SK-N-SH (cell line): Measurements from ENCODE around the gene CYTL1. TPM values are rescaled to one million over a fixed set of nuclear protein-coding genes. Genes with fewer than 3 reads are reported as not detected.

Experiments
- CTCF ChIA-PET: fragments of 300-600, 350-600 bp; formaldehyde crosslinking; extraction: SDS; loops from one replicate; lab custom pipeline; 2021; lab: Yijun Ruan, JAX
- POLR2A ChIA-PET: fragments of 350-600 bp; sonication (Branson Sonifier 250); formaldehyde crosslinking; extraction: SDS; loops from one replicate; lab custom pipeline; 2020; ENCODE audit warnings: antibody characterized with exemption, inconsistent platforms; lab: Yijun Ruan, JAX
- DNase-seq: peaks from one replicate; pipeline ENCODE4 v3.0.0; 2012
- H2AFZ ChIP-seq: fragments of 200-600 bp; sonication (generic); 2 replicates; pipeline ENCODE4 v1.8.1; 2016; ENCODE audit warnings: antibody characterized with exemption, mild to moderate bottlenecking, low read depth
- H3F3A ChIP-seq: fragments of 200-600 bp; sonication (generic); replicated peaks from 2 replicates; pipeline ENCODE3; 2016; ENCODE audit warnings: antibody characterized with exemption, mild to moderate bottlenecking; ENCODE audit not compliant: insufficient read depth
- H3K27ac ChIP-seq, 2 experiments: fragments of 200-500 bp in 1 of 2; fragments of 200-600 bp in 1 of 2; sonication (Bioruptor generic) in 1 of 2; sonication (generic), shearing (Covaris generic) in 1 of 2; 2 replicates each; pipeline versions ENCODE4 v1.5.1 to v1.6.1; 2014 to 2016; ENCODE audit warnings: low read depth in 2 of 2, inconsistent platforms in 1 of 2, low read length in 1 of 2, mild to moderate bottlenecking in 1 of 2, mixed read lengths in 1 of 2
- H3K27me3 ChIP-seq: fragments of 200-600 bp; sonication (generic), shearing (Covaris generic); 2 replicates; pipeline ENCODE4 v1.6.1; 2016; ENCODE audit warnings: mixed run types; ENCODE audit not compliant: insufficient read depth
- H3K36me3 ChIP-seq, 2 experiments: fragments of 200-500 bp in 1 of 2; fragments of 200-600 bp in 1 of 2; sonication (Bioruptor generic) in 1 of 2; sonication (generic) in 1 of 2; replicated peaks in 1 of 2; 2 replicates each; pipeline versions ENCODE3 to v1.5.1; 2014 to 2016; ENCODE audit warnings: low read length in 1 of 2, mild to moderate bottlenecking in 1 of 2; ENCODE audit not compliant: insufficient read depth in 2 of 2, control insufficient read depth in 1 of 2
- H3K4me1 ChIP-seq, 2 experiments: fragments of 200-500 bp in 1 of 2; fragments of 200-600 bp in 1 of 2; sonication (Bioruptor generic) in 1 of 2; sonication (generic), shearing (Covaris generic) in 1 of 2; 2 replicates each; pipeline versions ENCODE4 v1.5.1 to v1.6.1; 2014 to 2016; ENCODE audit warnings: low read depth in 1 of 2, low read length in 1 of 2, mixed run types in 1 of 2; ENCODE audit not compliant: insufficient read depth in 2 of 2, control insufficient read depth in 1 of 2
- H3K4me2 ChIP-seq: fragments of 200-600 bp; sonication (generic), shearing (Covaris generic); 2 replicates; pipeline ENCODE4 v1.6.1; 2017; ENCODE audit warnings: mixed run types
- H3K4me3 ChIP-seq, 2 experiments: fragments of 200-500 bp in 1 of 2; fragments of 200-600 bp in 1 of 2; sonication (Bioruptor generic) in 1 of 2; sonication (generic), shearing (Covaris generic) in 1 of 2; 2 replicates each; pipeline versions ENCODE4 v1.5.1 to v1.8.1; 2014 to 2016; ENCODE audit warnings: low read depth in 2 of 2, inconsistent platforms in 1 of 2, low read length in 1 of 2, mild to moderate bottlenecking in 1 of 2, mixed read lengths in 1 of 2, moderate library complexity in 1 of 2
- H3K79me2 ChIP-seq: fragments of 200-600 bp; sonication (generic); 2 replicates; pipeline ENCODE4 v1.8.1; 2017; ENCODE audit warnings: mild to moderate bottlenecking; ENCODE audit not compliant: insufficient read depth
- H3K9ac ChIP-seq: fragments of 200-600 bp; sonication (generic); 2 replicates; pipeline ENCODE4 v1.6.1; 2017; ENCODE audit warnings: mixed run types
- H3K9me2 ChIP-seq: fragments of 200-600 bp; sonication (generic); 2 replicates; pipeline ENCODE4 v1.6.1; 2017; ENCODE audit warnings: mixed run types
- H3K9me3 ChIP-seq: fragments of 200-600 bp; sonication (generic); 2 replicates; pipeline ENCODE4 v1.6.1; 2017; ENCODE audit warnings: mixed run types, mild to moderate bottlenecking, moderate library complexity
- H4K20me1 ChIP-seq: fragments of 200-600 bp; sonication (generic); 2 replicates; pipeline ENCODE4 v1.6.1; 2017; ENCODE audit warnings: mild to moderate bottlenecking, mixed run types; ENCODE audit not compliant: insufficient read depth
- CHD2 ChIP-seq: fragments of 150-350 bp; IDR thresholded peaks from 2 replicates; pipeline ENCODE4 v1.6.1; 2018; ENCODE audit warnings: low read length; ENCODE audit not compliant: partially characterized antibody
- CTCF ChIP-seq: fragments of 200-600 bp; sonication (generic); IDR thresholded peaks from 2 replicates; pipeline ENCODE4 v1.6.1; 2017; ENCODE audit warnings: antibody characterized with exemption, mild to moderate bottlenecking, moderate library complexity
- ELF1 ChIP-seq: IDR thresholded peaks from 2 replicates; pipeline ENCODE4 v1.4.0; 2012
- EZH2phosphoT487 ChIP-seq: fragments of 200-600 bp; sonication (generic); IDR thresholded peaks from 2 replicates; pipeline ENCODE4 v1.6.1; 2017; ENCODE audit warnings: low read depth, mixed run types, mild to moderate bottlenecking, antibody characterized with exemption, moderate library complexity, borderline replicate concordance
- FOSL2 ChIP-seq: IDR thresholded peaks from 2 replicates; pipeline ENCODE4 v1.4.0; 2012; ENCODE audit warnings: low read depth, mild to moderate bottlenecking, moderate library complexity, borderline replicate concordance
- FOXJ3 ChIP-seq: sonication (generic); formaldehyde crosslinking; IDR thresholded peaks from 2 replicates; pipeline ENCODE4 v1.5.1; 2020; ENCODE audit warnings: mild to moderate bottlenecking, missing genetic modification reagents
- MXI1 ChIP-seq: IDR thresholded peaks from 2 replicates; pipeline ENCODE4 v1.6.1; 2012; ENCODE audit warnings: mild to moderate bottlenecking, low read depth, low read length, improper control_type of control experiment
- NRF1 ChIP-seq: IDR thresholded peaks from 2 replicates; pipeline ENCODE4 v1.6.1; 2012; ENCODE audit warnings: low read depth, mild to moderate bottlenecking, low read length
- RCOR1 ChIP-seq: fragments of 150-350 bp; IDR thresholded peaks from 2 replicates; pipeline ENCODE4 v1.6.1; 2017; ENCODE audit warnings: antibody characterized with exemption, low read length
- RXRA ChIP-seq: IDR thresholded peaks from 2 replicates; pipeline ENCODE4 v1.4.0; 2012; ENCODE audit warnings: low read depth, mild to moderate bottlenecking, borderline replicate concordance
- SIN3A ChIP-seq: IDR thresholded peaks from 2 replicates; pipeline ENCODE4 v1.6.1; 2012; ENCODE audit warnings: low read depth, mild to moderate bottlenecking, low read length, moderate library complexity, borderline replicate concordance
- SMC3 ChIP-seq: IDR thresholded peaks from 2 replicates; pipeline ENCODE4 v1.6.1; 2012; ENCODE audit warnings: low read depth, low read length, improper control_type of control experiment
- TEAD4 ChIP-seq: IDR thresholded peaks from 2 replicates; pipeline ENCODE4 v1.4.0; 2012; ENCODE audit warnings: mild to moderate bottlenecking, borderline replicate concordance; ENCODE audit not compliant: insufficient read depth
- WGBS: methylation state at CpG from one replicate; pipeline ENCODE4 v1.1.6; 2017; ENCODE audit warnings: low lambda C conversion rate; 5-methylcytosine and 5-hydroxymethylcytosine counted together
- polyA plus RNA-seq, 3 experiments: library from polyadenylated mRNA; depleted of rRNA; stranded (reverse); fragments of >200 nt; gene quantifications; 2 replicates each; pipeline ENCODE4 v1.2.3, GENCODE V29; 2012

The CYTL1 gene
- polyA plus RNA-seq, 1 of the 3 experiments (the other 2 are of a cell fraction) = 3.0 TPM

GRCh38 chr4:5019796-5020195 is 538 bp upstream of the CYTL1 start (continued):
- TF ChIP-seq SMC3 (no peak), CHD2 (no peak), FOXJ3 (CRISPR knock-in tag) (no peak), MXI1 (no peak), EZH2phosphoT487 (no peak)

GRCh38 chr4:5018603-5019002 is 655 bp downstream of the CYTL1 start:
- POLR2A ChIA-PET = no interaction called here
- Histone ChIP-seq H3F3A (no peaks in the 10 kb centered on the region), H3K79me2 (no peaks in the 10 kb centered on the region), H3K9ac (no peak overlapping the region), H3K4me3 (no peak overlapping the region; a peak in 1 of 4 replicates), H3K4me1 (peaks cover 0 to 6% of the 10 kb centered on the region in 2 experiments; a peak in 1 of 4 replicates), H3K27me3 (peaks cover 36% of the 10 kb centered on the region; the same call in 1 of the 2 replicates), H3K27ac (no peak overlapping the region), H3K9me3 (no peaks in the 10 kb centered on the region), H4K20me1 (no peaks in the 10 kb centered on the region), H2AFZ (no peak overlapping the region), H3K9me2 (no peaks in the 10 kb centered on the region), H3K36me3 (no peaks in the 10 kb centered on the region), H3K4me2 (no peak overlapping the region)
- TF ChIP-seq RCOR1 (no peak), SIN3A (no peak), FOSL2 (no peak), ELF1 (no peak), RXRA (no peak), NRF1 (no peak), TEAD4 (no peak)
- WGBS = 24% methylated on average over 6 of the region's 6 CpGs
- CTCF ChIA-PET = interaction anchor here (0.7 to 1.3 kb wide), 3 partner anchors 31 to 500 kb away, joined by 3 read pairs; no protein-coding TSS in a partner anchor
- DNase-seq = peak; percentile 32

- Histone ChIP-seq H4K20me1 (no peaks in the 10 kb centered on the region), H2AFZ (no peak overlapping the region), H3K9ac (no peak overlapping the region), H3K4me2 (no peak overlapping the region), H3K4me3 (no peak overlapping the region), H3K27me3 (peaks cover 36% of the 10 kb centered on the region; the same call in 1 of the 2 replicates), H3F3A (no peaks in the 10 kb centered on the region), H3K4me1 (peaks cover 0 to 6% of the 10 kb centered on the region in 2 experiments; a peak in 1 of 4 replicates), H3K9me2 (no peaks in the 10 kb centered on the region), H3K36me3 (no peaks in the 10 kb centered on the region), H3K27ac (no peak overlapping the region), H3K9me3 (no peaks in the 10 kb centered on the region), H3K79me2 (no peaks in the 10 kb centered on the region)
- DNase-seq = no peak
- TF ChIP-seq CTCF (peak; percentile 19; the same call in 1 of the 2 replicates), RXRA (no peak)
- ChIA-PET CTCF (interaction anchor here (0.7 to 1.3 kb wide), 3 partner anchors 32 to 499 kb away, joined by 3 read pairs; no protein-coding TSS in a partner anchor), POLR2A (no interaction called here)
- 11% methylated on average over 2 of the region's 2 CpGs for WGBS
Observed at GRCh38 chr4:5018096-5018495, 1.2 kb downstream of the CYTL1 start.
